ENCODE measurements around the gene EXOG. TPM values are rescaled to one million over a fixed set of nuclear protein-coding genes. Genes with fewer than 3 reads are reported as not detected.

EXOG gene
- polyA plus RNA-seq, 3 donors = 1.6 to 5.4 (median 2.4) TPM

GRCh38 chr3:38459499-38460048, 36.6 kb upstream of the EXOG start:
- H3K9ac ChIP-seq (ENCODE audit: insufficient read depth, low read length, poor library complexity, severe bottlenecking) = no peak overlapping the region
- H3K4me1 ChIP-seq (ENCODE audit: control insufficient read depth in 1 of 2, insufficient read depth in 2 of 2, low read length in 2 of 2) = peaks cover 12 to 16% of the 10 kb centered on the region in 2 donors
- no peaks in the 10 kb centered on the region for H3K36me3 ChIP-seq (replicated peaks in 1 of 2; ENCODE audit: control insufficient read depth in 1 of 2, insufficient read depth in 2 of 2, low read length in 2 of 2)
- H3K4me2 ChIP-seq (replicated peaks; ENCODE audit: extremely low read depth, low read length, poor library complexity, severe bottlenecking) = no peak overlapping the region
- peaks cover 0 to 6% (median 1%) of the 10 kb centered on the region in 7 donors for H3K9me3 Mint-ChIP-seq
- H3K9me3 ChIP-seq (replicated peaks in 1 of 2; ENCODE audit: control insufficient read depth in 1 of 2, insufficient read depth in 1 of 2, low read length in 2 of 2) = no peaks in the 10 kb centered on the region
- no peak overlapping the region for H3K27ac Mint-ChIP-seq
- H3K27ac ChIP-seq (ENCODE audit: low read depth in 1 of 2, low read length in 2 of 2) = no peak overlapping the region
- no peak for TF ChIP-seq CTCF (IDR thresholded peaks at IDR 0.05)
- no peak overlapping the region for H3K4me3 ChIP-seq (replicated peaks in 1 of 3; ENCODE audit: low read depth in 2 of 3, low read length in 3 of 3)
- 100% methylated on average over 6 of the region's 10 CpGs for WGBS (ENCODE audit: insufficient coverage)
- peaks cover 11% of the 10 kb centered on the region for H3K4me1 Mint-ChIP-seq
- no peaks in the 10 kb centered on the region for H4K20me1 ChIP-seq (ENCODE audit: insufficient read depth, low read length)
- no peak for DNase-seq
- H3K27me3 ChIP-seq (ENCODE audit: control insufficient read depth in 2 of 2, insufficient read depth in 2 of 2, low read length in 2 of 2) = peaks cover 15 to 21% of the 10 kb centered on the region in 2 donors
- H3K4me3 Mint-ChIP-seq = no peak overlapping the region
- no peak overlapping the region for H2AFZ ChIP-seq (ENCODE audit: insufficient read depth, low read depth, low read length, poor library complexity, severe bottlenecking)
- H3K27me3 Mint-ChIP-seq (ENCODE audit: low read depth in 3 of 3) = peaks cover 20 to 27% (median 24%) of the 10 kb centered on the region in 3 donors
- intact Hi-C loops (cut with micrococcal nuclease) = no loop called here
- no peaks in the 10 kb centered on the region for H3K79me2 ChIP-seq (ENCODE audit: insufficient read depth, low read length)
- peaks cover 0 to under 1% of the 10 kb centered on the region in 2 donors for H3K36me3 Mint-ChIP-seq

DNA sequence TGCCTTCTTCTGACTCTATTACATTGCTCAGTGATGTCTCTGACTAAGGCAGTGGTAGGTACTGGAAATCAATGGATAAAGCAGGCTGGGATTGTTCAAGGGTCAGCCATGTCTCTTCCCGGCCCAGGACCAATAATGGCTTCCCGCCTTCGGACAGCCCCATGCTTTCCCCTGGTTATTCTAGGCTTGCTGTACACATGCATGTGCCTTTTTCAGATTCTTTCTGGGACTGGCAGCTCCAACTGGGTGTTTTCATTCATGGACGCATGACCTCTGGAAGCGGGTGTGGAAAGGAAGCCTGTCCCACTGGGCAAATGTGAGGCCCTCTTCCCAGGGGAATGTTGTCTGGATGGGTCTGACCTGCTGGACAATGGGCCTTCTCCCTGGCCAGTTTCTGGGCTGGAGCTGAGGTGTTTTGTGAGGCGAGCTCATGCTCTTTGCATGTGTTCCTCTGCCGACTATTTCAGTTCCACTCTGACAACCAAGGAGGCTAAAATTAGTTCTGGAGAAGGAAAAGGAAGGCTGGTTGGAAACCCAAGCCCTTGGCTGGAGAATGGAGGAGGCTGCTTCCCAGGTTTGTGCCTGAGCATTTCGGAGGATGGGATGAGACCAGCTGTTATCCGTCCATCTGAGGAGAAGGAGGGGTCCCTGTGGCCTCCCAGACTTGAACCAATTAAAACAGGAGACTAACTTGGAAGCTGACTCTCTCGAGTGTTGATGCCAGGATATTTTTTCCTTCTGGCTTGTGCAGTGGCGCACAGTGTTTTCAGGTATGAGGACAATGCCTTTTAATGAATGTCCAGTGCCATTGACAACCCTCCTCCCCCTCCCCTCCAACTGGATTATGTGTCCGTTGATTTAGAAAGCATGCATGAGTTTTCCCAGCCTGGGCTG, 35.5 kb upstream of the EXOG start:
- WGBS (ENCODE audit: insufficient coverage) = 95% methylated on average over 9 of the region's 12 CpGs
- Histone ChIP-seq H3K36me3 (replicated peaks in 1 of 2; ENCODE audit: control insufficient read depth in 1 of 2, insufficient read depth in 2 of 2, low read length in 2 of 2) (no peaks in the 10 kb centered on the region), H3K9me3 (replicated peaks in 1 of 2; ENCODE audit: control insufficient read depth in 1 of 2, insufficient read depth in 1 of 2, low read length in 2 of 2) (no peaks in the 10 kb centered on the region), H3K27me3 (ENCODE audit: control insufficient read depth in 2 of 2, insufficient read depth in 2 of 2, low read length in 2 of 2) (peaks cover 8 to 11% of the 10 kb centered on the region in 2 donors), H3K4me1 (ENCODE audit: control insufficient read depth in 1 of 2, insufficient read depth in 2 of 2, low read length in 2 of 2) (peaks cover 3 to 6% of the 10 kb centered on the region in 2 donors), H3K4me2 (replicated peaks; ENCODE audit: extremely low read depth, low read length, poor library complexity, severe bottlenecking) (no peak overlapping the region), H3K9ac (ENCODE audit: insufficient read depth, low read length, poor library complexity, severe bottlenecking) (no peak overlapping the region), H3K27ac (ENCODE audit: low read depth in 1 of 2, low read length in 2 of 2) (no peak overlapping the region), H2AFZ (ENCODE audit: insufficient read depth, low read depth, low read length, poor library complexity, severe bottlenecking) (no peak overlapping the region), H4K20me1 (ENCODE audit: insufficient read depth, low read length) (no peaks in the 10 kb centered on the region), H3K4me3 (replicated peaks in 1 of 3; ENCODE audit: low read depth in 2 of 3, low read length in 3 of 3) (no peak overlapping the region), H3K79me2 (ENCODE audit: insufficient read depth, low read length) (no peaks in the 10 kb centered on the region)
- no peak for DNase-seq
- no peak for TF ChIP-seq CTCF (IDR thresholded peaks at IDR 0.05)
- Mint-ChIP-seq H3K27ac (peak overlapping the region in 1 of 7 donors; percentile 35), H3K36me3 (no peaks in the 10 kb centered on the region), H3K27me3 (ENCODE audit: low read depth in 3 of 3) (peaks cover 14 to 16% (median 15%) of the 10 kb centered on the region in 3 donors), H3K4me1 (peaks cover 7% of the 10 kb centered on the region), H3K4me3 (no peak overlapping the region), H3K9me3 (peaks cover 0 to 8% (median 7%) of the 10 kb centered on the region in 7 donors)
- intact Hi-C loops (cut with micrococcal nuclease) = no loop called here
